Measurements from ENCODE around the gene ATP9A. TPM values are rescaled to one million over a fixed set of nuclear protein-coding genes. Genes with fewer than 3 reads are reported as not detected.

The ATP9A gene
- total RNA-seq, 4 donors from 2014 or later, result 36.1 to 47.4 (median 38.1) TPM

DNA sequence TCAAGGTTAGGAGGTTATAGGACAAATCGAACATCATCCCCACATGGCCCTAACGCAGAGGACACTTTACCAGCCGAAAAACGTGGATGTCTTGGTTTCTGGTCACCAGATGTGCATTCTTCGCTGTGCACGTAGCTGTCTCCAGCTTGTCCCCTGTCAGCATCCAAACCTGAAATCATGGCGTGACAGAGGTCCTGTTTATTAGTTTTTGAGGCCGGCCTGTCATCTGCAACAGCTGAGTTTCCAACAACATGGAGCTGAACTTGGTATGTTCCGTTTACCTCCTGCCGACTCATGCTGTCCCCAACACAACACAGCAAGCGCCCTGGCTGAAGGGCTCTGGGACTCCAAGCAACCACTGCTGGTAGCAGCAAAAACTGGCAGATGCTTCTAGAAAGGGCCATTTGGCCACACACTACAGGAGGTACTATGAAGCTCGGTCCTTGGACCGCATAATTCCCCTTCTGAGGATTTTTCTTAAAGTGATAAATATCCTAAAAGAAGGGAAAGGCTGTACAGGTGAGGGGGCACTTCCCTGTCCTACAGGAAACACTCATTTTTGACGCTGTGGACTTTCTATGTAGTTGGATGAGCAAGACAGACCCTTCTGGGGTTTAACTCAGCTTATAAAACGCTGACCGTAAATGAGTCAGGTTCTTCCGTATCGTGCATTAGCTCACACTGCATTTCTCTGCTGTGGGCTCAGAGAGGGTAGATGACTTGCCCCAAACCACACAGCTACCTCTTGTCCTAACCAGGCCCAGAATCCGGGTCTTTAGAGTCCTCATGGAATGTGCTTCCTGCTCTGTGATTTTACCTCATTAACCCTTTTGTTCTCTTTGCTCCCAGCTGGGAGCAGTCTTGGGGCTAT lies 146.0 kb downstream of the ATP9A start:
- DNase-seq (ENCODE audit: low spot score in 2 of 2), result no peak
- peaks cover 0 to 24% (median 0%) of the 10 kb centered on the region in 3 donors for H3K36me3 ChIP-seq
- H3K27ac ChIP-seq, result no peak overlapping the region
- WGBS, 2 donors, result 82 to 84% methylated on average over 19 of the region's 19 CpGs
- no peaks in the 10 kb centered on the region for H3K27me3 ChIP-seq
- TF ChIP-seq POLR2A (IDR thresholded peaks at IDR 0.05), result no peak
- TF ChIP-seq EP300 (IDR thresholded peaks at IDR 0.05), result no peak
- no peak for TF ChIP-seq CTCF (IDR thresholded peaks at IDR 0.05)
- H3K9me3 ChIP-seq, result no peaks in the 10 kb centered on the region
- no peak overlapping the region for H3K4me3 ChIP-seq
- H3K4me1 ChIP-seq, result no peaks in the 10 kb centered on the region

- no peaks in the 10 kb centered on the region for H3K4me1 ChIP-seq
- WGBS, 2 donors, result 88% methylated on average over 12 of the region's 12 CpGs
- DNase-seq (ENCODE audit: low spot score in 2 of 2), result no peak
- no peak overlapping the region for H3K27ac ChIP-seq
- no peaks in the 10 kb centered on the region for H3K9me3 ChIP-seq
- no peaks in the 10 kb centered on the region for H3K27me3 ChIP-seq
- H3K36me3 ChIP-seq, result peaks cover 0 to 26% (median 0%) of the 10 kb centered on the region in 3 donors
- no peak overlapping the region for H3K4me3 ChIP-seq
- TF ChIP-seq EP300 (IDR thresholded peaks at IDR 0.05) (no peak), POLR2A (IDR thresholded peaks at IDR 0.05) (no peak), CTCF (IDR thresholded peaks at IDR 0.05) (no peak)
These were observed 147.8 kb downstream of the ATP9A start for GRCh38 chr20:51620432-51620831.

DNA sequence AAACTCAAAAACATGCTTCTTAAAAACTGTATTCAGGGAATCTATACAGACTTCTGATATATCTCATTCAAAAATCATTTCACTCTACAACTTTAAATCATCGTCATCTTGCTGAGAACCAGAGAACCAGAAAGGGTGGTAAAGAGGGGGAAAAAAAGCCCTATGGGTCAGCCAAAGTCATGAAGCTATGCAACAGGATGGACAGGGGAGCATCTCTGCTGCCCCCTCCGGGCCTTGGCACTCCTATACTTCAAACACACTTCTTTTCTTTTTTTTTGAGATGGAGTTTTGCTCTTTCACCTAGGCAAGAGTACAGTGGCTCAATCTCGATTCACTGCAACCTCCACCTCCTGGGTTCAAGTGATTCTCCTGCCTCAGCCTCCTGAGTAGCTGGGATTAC lies 152.1 kb downstream of the ATP9A start:
- TF ChIP-seq EP300 (IDR thresholded peaks at IDR 0.05), result no peak
- no peak for TF ChIP-seq CTCF (IDR thresholded peaks at IDR 0.05)
- TF ChIP-seq POLR2A (IDR thresholded peaks at IDR 0.05), result no peak
- Histone ChIP-seq H3K36me3 (peaks cover 0 to 30% (median 0%) of the 10 kb centered on the region in 3 donors), H3K27ac (no peak overlapping the region), H3K27me3 (no peaks in the 10 kb centered on the region), H3K9me3 (no peaks in the 10 kb centered on the region), H3K4me1 (no peaks in the 10 kb centered on the region), H3K4me3 (no peak overlapping the region)
- 87 to 88% methylated on average over 3 of the region's 3 CpGs for WGBS, 2 donors
- DNase-seq (ENCODE audit: low spot score in 2 of 2), result no peak

DNA sequence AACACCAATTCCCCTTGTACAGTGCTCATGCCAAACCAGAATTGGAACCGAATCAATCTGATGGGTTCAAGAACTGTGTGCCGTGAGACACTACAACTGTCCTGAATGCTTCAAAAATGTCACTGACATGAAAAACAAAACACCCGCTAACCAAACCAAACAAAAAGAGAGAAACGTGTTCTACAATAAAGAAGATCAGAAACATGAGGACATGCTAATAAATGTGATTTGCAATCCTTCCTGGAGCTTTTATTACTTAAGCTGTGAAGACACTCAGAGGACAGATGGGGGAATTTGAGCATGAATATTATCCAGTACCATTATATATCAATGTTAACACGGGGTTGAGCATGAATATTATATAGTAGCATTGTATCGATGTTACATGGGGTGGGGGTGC lies 153.5 kb downstream of the ATP9A start:
- TF ChIP-seq POLR2A (IDR thresholded peaks at IDR 0.05) (no peak), EP300 (IDR thresholded peaks at IDR 0.05) (no peak)
- no peaks in the 10 kb centered on the region for H3K27me3 ChIP-seq
- DNase-seq (ENCODE audit: low spot score in 2 of 2), result no peak
- H3K9me3 ChIP-seq, result no peaks in the 10 kb centered on the region
- no peaks in the 10 kb centered on the region for H3K4me1 ChIP-seq
- no peak overlapping the region for H3K27ac ChIP-seq
- no peak overlapping the region for H3K4me3 ChIP-seq
- WGBS, 2 donors, result 71 to 73% methylated on average over 6 of the region's 6 CpGs
- H3K36me3 ChIP-seq, result peaks cover 0 to 33% (median 0%) of the 10 kb centered on the region in 3 donors

GRCh38 chr20:51613580-51613979 lies 154.6 kb downstream of the ATP9A start:
- Histone ChIP-seq H3K27me3 (no peaks in the 10 kb centered on the region), H3K36me3 (peaks cover 0 to 38% (median 0%) of the 10 kb centered on the region in 3 donors), H3K9me3 (no peaks in the 10 kb centered on the region), H3K4me1 (no peaks in the 10 kb centered on the region), H3K27ac (no peak overlapping the region), H3K4me3 (no peak overlapping the region)
- 80 to 92% methylated on average over 6 of the region's 6 CpGs for WGBS, 2 donors
- TF ChIP-seq POLR2A (IDR thresholded peaks at IDR 0.05) (no peak), EP300 (IDR thresholded peaks at IDR 0.05) (no peak), CTCF (IDR thresholded peaks at IDR 0.05) (no peak)
- no peak for DNase-seq (ENCODE audit: low spot score in 2 of 2)

All from tibial nerve (tissue), 4 donors.